Gastrocnemius medialis (tissue), 4 donors: Measurements from ENCODE around the gene LSAMP.

Experiments used
- CTCF ChIP-seq, 5 experiments: fragments of 450-650 bp in 3 of 5; fragments of 200-600 bp in 2 of 5; sonication (generic) in 2 of 5; IDR thresholded peaks in 4 of 5; conservative IDR thresholded peaks in 1 of 5; 1 replicate in 4 of 5; 2 replicates in 1 of 5; pipeline ENCODE4 v1.5.1; 2016 to 2019; ENCODE audit warnings: antibody characterized with exemption in 5 of 5, mild to moderate bottlenecking in 3 of 5, moderate library complexity in 3 of 5
- POLR2A ChIP-seq, 2 donors: fragments of 450-650 bp; IDR thresholded peaks; one replicate each; pipeline ENCODE4 v1.6.1; 2017; ENCODE audit warnings: antibody characterized with exemption in 2 of 2, mild to moderate bottlenecking in 2 of 2, moderate library complexity in 2 of 2

GRCh38 chr3:115787818-115788217, 657.5 kb downstream of the LSAMP start:
- TF ChIP-seq CTCF (IDR thresholded peaks at IDR 0.05 in 4 of 5, conservative IDR thresholded peaks at IDR 0.05 in 1 of 5): no peak
- TF ChIP-seq POLR2A (IDR thresholded peaks at IDR 0.05): no peak
